HCT116 (cell line): ENCODE data around the gene WWOX.

Experiments
- CTCF ChIP-seq, 3 experiments: fragments of 200-600 bp in 1 of 3; sonication (generic) in 1 of 3; IDR thresholded peaks in 2 of 3; conservative IDR thresholded peaks in 1 of 3; 2 replicates each; pipeline ENCODE4 v1.5.1; 2012 to 2017; ENCODE audit warnings: low read depth in 2 of 3, low read length in 2 of 3, antibody characterized with exemption in 1 of 3, borderline replicate concordance in 1 of 3, control low read depth in 1 of 3, mild to moderate bottlenecking in 1 of 3, mixed read lengths in 1 of 3, mixed run types in 1 of 3, moderate library complexity in 1 of 3; ENCODE audit not compliant: insufficient read depth in 1 of 3
- EZH2 ChIP-seq: fragments of 200-600 bp; sonication (generic); IDR thresholded peaks from 2 replicates; pipeline ENCODE4 v1.6.1; 2017; ENCODE audit warnings: antibody characterized with exemption, mixed run types
- EZH2phosphoT487 ChIP-seq: fragments of 200-600 bp; IDR thresholded peaks from 2 replicates; pipeline ENCODE4 v1.6.1; 2018; ENCODE audit warnings: antibody characterized with exemption, borderline replicate concordance
- JUND ChIP-seq: IDR thresholded peaks from 2 replicates; pipeline ENCODE4 v1.6.1; 2012
- POLR2AphosphoS5 ChIP-seq: IDR thresholded peaks from 2 replicates; pipeline ENCODE4 v1.6.1; 2011; ENCODE audit warnings: mild to moderate bottlenecking, low read depth, low read length, moderate library complexity
- REST ChIP-seq: IDR thresholded peaks from 2 replicates; pipeline ENCODE4 v1.6.1; 2012; ENCODE audit warnings: low read depth
- SIN3A ChIP-seq: IDR thresholded peaks from 2 replicates; pipeline ENCODE4 v1.6.1; 2012; ENCODE audit warnings: low read depth
- SP1 ChIP-seq: IDR thresholded peaks from 2 replicates; pipeline ENCODE4 v1.6.1; 2012; ENCODE audit warnings: low read depth
- SRF ChIP-seq: IDR thresholded peaks from 2 replicates; pipeline ENCODE4 v1.6.1; 2012; ENCODE audit warnings: low read depth
- TCF7L2 ChIP-seq: IDR thresholded peaks from 2 replicates; pipeline ENCODE4 v1.7.0; 2011; ENCODE audit warnings: borderline replicate concordance, inconsistent platforms; ENCODE audit not compliant: insufficient read depth, insufficient read length; ENCODE audit errors: extremely low read depth
- YY1 ChIP-seq: IDR thresholded peaks from 2 replicates; pipeline ENCODE4 v1.6.1; 2011; ENCODE audit warnings: low read length, low read depth, moderate library complexity, mild to moderate bottlenecking; ENCODE audit not compliant: insufficient replicate concordance; ENCODE audit errors: extremely low read depth

- TF ChIP-seq YY1 (no peak), POLR2AphosphoS5 (no peak), CTCF (IDR thresholded peaks at IDR 0.05 in 2 of 3, conservative IDR thresholded peaks at IDR 0.05 in 1 of 3; ENCODE audit: borderline replicate concordance in 1 of 3, insufficient read depth in 1 of 3, low read depth in 2 of 3, low read length in 2 of 3) (no peak), EZH2 (no peak), REST (no peak), SP1 (no peak), JUND (no peak), TCF7L2 (no peak), EZH2phosphoT487 (no peak), SIN3A (no peak), SRF (no peak)
Observed at GRCh38 chr16:78446486-78446885, 347.0 kb downstream of the WWOX start.
